ENCODE measurements around the gene FASN.

Gene FASN

GRCh38 chr17:82076018-82076784 is 21.8 kb downstream of the FASN start:
- no peak for DNase-seq (ENCODE audit: low spot score)

GRCh38 chr17:82073446-82073845 is 24.6 kb downstream of the FASN start:
- no peak for DNase-seq (ENCODE audit: low spot score)

GRCh38 chr17:82072827-82073226 is 25.2 kb downstream of the FASN start:
- no peak for DNase-seq (ENCODE audit: low spot score)

- no peak for DNase-seq (ENCODE audit: low spot score)
Observed at GRCh38 chr17:82070611-82071010, 27.4 kb downstream of the FASN start.

GRCh38 chr17:82065638-82066303 is 32.3 kb downstream of the FASN start, which contains the start of gene DUS1L:
DUS1L (minus strand) TSS chr17:82065804; CDS start chr17:82065059, 745 bp downstream.
- DNase-seq (ENCODE audit: low spot score) = peak; percentile 67

GRCh38 chr17:82065193-82065637 is 32.8 kb downstream of the FASN start:
- no peak for DNase-seq (ENCODE audit: low spot score)

- DNase-seq (ENCODE audit: low spot score) = no peak
Observed at GRCh38 chr17:82064433-82065192, 33.4 kb downstream of the FASN start.

- no peak for DNase-seq (ENCODE audit: low spot score)
Observed at GRCh38 chr17:82063424-82064415, 34.3 kb downstream of the FASN start.

- no peak for DNase-seq (ENCODE audit: low spot score)
Observed at GRCh38 chr17:82062984-82063368, 35.1 kb downstream of the FASN start.

GRCh38 chr17:82062076-82062983 is 35.7 kb downstream of the FASN start:
- no peak for DNase-seq (ENCODE audit: low spot score)

- no peak for DNase-seq (ENCODE audit: low spot score)
Observed at GRCh38 chr17:82061047-82061925, 36.8 kb downstream of the FASN start.

GRCh38 chr17:82060614-82061013 is 37.4 kb downstream of the FASN start:
- DNase-seq (ENCODE audit: low spot score) = no peak

GRCh38 chr17:82060001-82060380 is 38.0 kb downstream of the FASN start:
- DNase-seq (ENCODE audit: low spot score) = no peak

- DNase-seq (ENCODE audit: low spot score) = no peak
Observed at GRCh38 chr17:82059272-82060000, 38.6 kb downstream of the FASN start.

GRCh38 chr17:82058855-82059249 is 39.2 kb downstream of the FASN start:
- DNase-seq (ENCODE audit: low spot score) = no peak

GRCh38 chr17:82058230-82058854 is 39.7 kb downstream of the FASN start:
- DNase-seq (ENCODE audit: low spot score) = no peak

- DNase-seq (ENCODE audit: low spot score) = no peak
Observed at GRCh38 chr17:82056729-82057621, 41.1 kb downstream of the FASN start.

All from RKO (cell line).